GM18507 (cell line): ENCODE measurements around the gene UMODL1.

Experiments
- DNase-seq: peaks from one replicate; pipeline ENCODE4 v3.0.0; 2011; ENCODE audit warnings: low read depth; ENCODE audit not compliant: insufficient read length; ENCODE audit errors: extremely low spot score
- FAIRE-seq: peaks from 2 replicates; lab custom pipeline; 2011; peaks lifted over from hg19 to GRCh38; lab: Jason Lieb, UNC

UMODL1 gene

DNA sequence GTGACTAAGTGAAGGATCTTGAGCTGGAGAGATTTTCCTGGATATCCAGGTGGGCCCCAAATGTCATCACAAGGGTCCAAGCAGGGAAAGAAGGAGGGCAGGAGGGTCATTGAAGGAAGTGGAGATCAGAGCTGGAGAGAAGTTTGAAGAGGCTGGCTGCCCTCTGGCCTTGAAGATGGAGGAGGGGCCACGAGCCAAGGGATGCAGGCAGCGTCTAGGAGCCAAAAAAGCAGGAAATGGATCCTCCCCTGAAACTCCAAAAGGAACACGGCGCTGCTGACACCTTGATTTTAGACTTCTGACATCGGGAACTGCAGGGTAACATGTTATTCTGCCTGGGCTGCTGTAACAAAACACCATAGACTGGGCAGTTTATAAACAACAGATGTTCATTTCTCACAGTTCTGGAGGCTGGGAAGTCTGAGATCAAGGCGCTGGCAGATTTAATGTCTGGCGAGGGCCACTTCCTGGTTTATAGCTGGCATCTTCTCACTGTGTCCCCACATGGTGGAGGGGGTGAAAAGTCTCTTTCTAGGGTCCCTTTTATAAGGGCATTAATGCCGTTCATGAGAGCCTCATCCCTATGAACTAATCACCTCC, 32.2 kb upstream of the UMODL1 start:
- FAIRE-seq = no peak

DNA sequence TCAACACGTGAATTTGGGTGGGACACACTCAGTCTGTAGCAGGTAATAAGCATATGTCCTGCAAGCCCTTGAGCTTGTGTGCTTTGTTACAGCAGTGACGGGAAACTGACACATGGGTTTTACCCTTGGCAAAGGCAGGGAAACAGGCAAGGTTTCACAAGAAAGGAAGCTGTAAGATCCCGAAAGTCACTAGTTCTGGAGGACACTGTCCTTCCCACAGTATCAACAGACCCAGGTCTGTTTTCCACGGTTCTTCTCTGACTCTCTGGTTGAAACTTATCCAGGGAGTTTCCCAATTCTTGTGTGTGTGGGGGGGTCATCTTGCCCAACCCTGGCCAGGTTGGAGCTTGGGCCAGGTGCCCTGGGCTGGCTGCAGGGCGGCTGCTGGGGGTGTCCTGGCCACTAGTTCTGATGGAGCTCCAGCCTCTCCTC, 31.6 kb upstream of the UMODL1 start:
- FAIRE-seq = no peak
- no peak for DNase-seq

More for the DNA sequence above, 32.2 kb upstream of the UMODL1 start:
- DNase-seq = no peak

DNA sequence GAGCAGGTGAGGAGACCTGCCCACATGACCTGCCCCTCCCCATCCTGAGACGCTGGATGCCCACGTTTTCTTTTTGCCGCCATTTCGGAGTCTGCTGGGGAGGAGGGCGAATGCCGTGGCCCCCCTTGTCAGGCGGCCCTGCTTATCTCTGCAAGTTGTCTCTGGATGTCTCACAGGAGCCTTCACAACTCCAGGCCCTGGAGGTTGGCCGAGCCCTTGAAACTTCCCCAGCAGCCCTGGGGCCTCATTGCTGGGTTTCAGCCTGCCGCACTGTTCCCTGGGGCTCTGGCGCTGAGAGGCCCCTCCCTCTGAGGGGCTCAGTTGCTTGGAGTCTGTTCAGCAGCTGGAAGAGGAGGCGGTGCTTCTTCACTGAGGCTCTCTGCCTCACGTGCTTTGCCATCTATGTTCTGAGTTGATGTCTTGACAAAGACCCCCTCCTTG, 31.2 kb upstream of the UMODL1 start:
- DNase-seq (no peak), FAIRE-seq (no peak)

DNA sequence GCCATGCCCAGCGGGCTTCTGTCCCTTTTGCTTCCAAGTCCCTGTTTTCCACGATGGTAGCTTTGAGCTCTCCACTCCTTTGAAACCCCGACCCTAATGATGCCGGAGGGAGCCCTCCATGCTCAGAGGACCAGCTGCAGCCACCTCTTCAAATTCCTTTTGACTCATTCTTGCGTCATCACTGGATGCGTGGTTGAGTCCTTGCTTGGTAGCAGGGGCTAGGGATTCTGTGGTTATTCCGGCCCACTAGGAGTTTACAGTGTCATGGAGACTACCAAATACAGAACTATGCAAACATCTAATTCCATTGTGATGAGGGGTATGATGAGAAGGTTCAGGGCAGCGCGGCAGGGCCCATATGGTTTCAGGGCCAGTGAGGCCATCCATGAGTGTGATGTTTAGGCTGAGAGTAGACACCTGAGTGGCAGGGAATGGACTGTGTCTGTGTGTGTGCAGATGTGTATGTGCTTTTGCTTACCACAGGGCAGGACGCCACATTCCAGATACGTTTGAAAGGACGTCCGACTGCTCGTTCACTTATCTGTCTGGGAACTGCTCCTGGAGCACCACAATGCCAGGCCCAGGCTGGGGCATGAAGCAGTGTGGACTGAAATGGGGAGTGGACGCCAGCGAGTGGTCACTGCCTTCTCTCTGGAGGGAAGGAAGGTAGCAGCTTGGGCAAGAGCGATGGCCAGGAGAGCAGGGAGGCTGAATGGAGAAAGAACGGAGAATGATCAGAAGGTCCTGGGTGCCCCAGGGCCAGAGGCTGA, 30.5 kb upstream of the UMODL1 start:
- FAIRE-seq (no peak), DNase-seq (no peak)

DNA sequence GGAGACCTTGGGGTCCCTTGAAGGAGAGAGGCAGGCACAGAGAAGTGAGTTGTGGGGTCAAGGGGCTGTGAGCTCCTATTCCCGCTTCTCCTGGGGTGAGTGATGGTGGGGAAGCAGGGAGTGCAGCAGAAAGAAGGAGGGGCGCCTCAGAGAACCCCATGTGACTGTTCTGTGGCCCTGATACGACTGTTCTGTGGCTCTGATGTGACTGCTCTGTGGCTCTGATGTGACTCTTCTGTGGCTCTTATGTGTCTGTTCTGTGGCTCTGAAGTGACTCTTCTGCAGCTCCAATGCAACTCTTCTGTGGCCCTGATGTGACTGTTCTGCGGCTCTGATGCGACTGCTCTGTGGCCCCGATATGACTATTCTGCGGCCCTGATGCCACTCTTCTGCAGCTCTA, 29.9 kb upstream of the UMODL1 start:
- no peak for FAIRE-seq
- DNase-seq = no peak

DNA sequence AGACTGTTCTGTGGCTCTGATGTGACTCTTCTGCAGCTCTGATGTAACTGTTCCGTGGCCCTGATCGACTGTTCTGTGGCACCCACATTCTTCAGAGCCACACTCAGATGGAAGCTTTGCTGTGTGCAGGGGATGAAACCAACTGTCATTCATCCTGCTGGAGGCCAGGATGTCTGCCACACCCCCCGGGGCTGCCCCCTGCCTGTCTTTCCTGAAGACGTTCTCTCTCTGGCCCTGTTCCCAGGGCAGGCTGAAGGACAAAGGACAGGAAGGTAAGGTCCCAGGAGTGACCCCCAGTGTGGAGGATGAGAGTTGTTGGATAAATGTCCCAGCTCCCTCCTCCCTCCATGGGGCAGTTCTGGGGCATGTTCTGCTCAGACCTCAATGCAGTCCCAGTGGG, 29.4 kb upstream of the UMODL1 start:
- FAIRE-seq = no peak
- no peak for DNase-seq

DNA sequence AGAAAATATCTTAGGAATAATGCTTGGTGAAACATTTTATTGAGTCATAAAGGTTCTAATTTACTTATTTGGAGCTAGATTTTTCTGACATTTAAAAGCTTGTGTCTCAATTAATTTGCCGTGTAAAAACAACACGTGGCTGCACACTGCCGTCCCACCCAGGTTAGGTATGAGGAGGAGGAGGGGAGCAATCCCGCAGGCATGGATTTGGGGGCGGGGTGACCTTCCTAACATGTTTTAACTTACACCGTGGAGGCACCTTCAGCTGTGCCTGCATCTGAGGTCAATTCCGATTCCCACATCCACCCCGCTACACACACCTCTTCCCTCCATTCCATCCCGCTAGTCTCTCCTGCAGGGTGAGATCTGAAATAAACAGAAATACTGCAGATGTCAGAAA, 28.5 kb upstream of the UMODL1 start:
- DNase-seq = no peak
- FAIRE-seq = no peak

DNA sequence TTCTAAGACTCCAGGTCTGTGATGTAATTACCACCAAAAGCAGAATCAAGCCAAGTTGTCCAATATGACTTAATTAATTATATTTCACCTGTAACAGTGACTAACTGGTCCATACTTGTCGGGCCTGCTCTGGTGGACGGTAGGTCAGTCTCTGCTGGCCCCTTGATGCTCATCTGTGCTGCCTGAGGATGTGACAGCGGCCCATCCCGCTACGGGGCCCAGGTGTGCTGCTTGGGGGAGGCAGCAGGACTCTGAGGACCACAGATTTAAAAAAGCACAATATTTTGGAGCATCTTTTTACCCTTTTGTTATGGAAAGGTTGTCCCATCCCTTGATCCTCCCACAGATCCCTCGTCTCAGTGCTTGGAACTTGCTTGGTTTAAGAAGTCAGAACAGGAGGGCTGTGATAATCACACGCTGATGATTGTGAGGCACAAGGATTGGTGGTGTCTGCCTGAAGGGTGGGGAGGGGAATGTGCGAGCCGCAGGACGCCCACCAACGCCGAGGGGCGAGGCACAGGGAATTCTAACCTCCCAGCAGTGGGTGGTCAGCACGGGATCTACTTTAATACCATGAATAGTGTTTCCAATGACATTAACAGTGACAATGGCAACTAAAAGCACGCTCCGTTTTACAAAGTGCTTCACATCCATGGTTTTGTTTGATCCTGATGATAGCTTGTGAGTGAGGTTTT, 27.8 kb upstream of the UMODL1 start:
- DNase-seq (no peak), FAIRE-seq (no peak)

DNA sequence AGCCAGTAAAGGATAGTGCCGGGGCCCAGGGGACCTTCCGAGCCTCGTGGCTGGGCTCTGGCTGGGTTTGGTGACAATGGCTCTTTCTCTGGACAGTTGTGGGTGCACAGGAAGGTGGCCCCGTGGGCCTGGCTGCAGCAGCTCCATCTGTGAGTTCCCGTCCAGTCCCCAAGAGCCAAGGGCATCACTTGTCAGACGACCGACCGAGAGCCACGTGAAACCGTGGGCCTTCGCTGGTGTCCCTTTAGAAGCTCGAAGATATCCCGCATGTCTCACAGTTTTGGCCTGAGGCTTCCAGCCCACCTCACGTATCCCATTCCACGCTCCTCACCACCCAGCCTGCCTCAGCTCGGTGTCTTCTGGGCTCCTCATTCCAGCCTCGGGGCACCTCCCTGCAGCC, 27.2 kb upstream of the UMODL1 start:
- no peak for FAIRE-seq

DNA sequence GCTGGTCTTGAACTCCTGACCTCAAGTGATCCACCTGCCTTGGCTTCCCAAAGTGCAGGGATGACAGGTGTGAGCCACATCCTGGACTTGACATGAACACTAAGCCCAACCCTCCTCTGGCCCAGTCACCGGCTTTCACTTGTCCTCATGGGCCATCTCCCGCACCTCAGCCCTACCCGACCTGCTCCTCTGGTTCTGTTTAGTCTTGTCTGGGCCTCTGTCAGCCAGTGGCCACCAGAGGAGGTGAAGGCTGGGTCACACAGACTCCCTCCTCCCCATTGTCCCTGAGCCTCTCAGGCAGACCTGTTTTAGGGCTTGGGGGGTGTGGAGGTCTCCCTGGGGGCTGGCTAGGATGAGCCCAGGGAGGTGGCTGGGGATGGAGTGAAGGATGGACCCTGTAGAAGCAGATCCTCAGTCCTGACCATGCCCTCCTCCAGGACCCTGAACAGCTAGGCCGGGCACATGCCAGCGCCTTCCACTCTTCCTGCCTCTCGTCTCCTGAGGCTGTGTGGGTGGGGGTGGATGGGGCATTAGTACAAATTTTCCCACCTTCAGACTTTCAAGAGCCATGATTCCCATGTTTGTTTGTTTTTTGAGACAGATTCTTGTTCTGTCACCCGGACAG, 26.1 kb upstream of the UMODL1 start:
- DNase-seq = no peak

More for the DNA sequence above, 27.2 kb upstream of the UMODL1 start:
- DNase-seq = no peak

DNA sequence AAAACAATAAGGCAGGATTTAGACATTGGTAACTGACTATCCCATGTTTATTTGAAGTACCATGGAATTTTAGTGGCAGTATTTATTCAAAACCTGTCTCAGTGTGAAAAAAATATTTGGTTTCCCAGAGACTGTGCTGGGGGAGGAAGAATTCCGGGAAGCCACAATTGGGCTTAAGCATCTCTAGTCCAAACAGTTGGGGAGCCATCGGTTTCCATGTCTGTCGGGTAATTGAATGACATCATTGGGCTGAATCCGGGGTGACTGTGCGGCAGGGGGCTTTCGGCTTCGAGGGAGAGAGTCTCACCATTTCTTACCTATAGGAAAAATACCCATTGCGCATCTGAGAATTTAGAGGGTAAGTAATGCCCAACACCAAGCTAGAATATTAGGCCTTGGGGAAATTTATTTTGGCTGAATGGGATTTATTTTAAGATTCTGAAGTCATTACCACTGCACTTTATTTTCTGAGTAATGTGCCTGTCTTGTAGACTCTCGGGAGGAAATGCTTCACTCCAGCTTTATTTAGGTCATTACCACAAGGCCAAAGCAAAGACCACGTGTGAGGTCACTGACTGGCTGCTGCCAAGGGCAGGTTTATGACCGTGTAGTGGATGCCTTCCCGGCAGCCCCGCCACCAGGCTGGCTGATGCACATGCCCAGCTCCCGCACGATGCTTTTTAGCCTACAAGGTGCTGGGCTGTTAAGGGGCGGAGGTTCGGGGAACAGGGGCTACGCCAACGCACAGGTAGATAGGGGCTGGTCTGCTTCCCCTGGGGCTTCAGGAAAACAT, 23.1 kb upstream of the UMODL1 start:
- no peak for FAIRE-seq
- no peak for DNase-seq

More for the DNA sequence above, 26.1 kb upstream of the UMODL1 start:
- no peak for FAIRE-seq

DNA sequence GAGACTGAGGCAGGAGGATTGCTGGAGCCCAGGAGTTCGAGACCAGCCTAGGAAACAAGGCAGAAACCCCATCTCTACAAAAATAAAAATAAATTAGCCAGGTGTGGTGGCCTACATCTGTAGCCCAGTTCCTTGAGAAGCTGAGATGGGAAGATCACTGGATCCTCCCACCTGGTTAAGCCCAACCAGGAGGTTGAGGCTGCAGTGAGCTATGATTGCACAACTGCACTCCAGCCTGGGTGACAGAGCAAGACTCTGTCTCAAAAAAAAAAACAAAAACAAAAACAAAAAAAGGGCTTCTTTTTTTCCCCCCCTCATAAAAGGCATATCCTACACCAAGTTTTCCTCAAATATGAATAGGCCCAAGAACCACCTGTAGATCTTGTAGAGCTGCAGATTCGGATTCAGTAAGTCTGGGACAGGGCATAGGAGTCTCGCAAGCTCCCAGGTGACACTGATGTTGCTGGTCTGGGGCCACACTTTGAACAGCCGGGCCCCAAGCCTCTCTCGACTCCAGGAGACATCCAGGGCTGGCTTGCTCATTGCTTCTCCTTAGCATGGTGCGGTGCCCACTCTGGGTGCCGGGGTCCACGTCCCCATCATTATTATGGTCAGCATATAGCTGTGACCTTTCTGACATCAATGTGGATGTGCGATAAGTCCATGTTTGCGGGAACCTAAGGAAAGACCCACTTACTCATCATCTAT, 22.1 kb upstream of the UMODL1 start:
- no peak for FAIRE-seq

DNA sequence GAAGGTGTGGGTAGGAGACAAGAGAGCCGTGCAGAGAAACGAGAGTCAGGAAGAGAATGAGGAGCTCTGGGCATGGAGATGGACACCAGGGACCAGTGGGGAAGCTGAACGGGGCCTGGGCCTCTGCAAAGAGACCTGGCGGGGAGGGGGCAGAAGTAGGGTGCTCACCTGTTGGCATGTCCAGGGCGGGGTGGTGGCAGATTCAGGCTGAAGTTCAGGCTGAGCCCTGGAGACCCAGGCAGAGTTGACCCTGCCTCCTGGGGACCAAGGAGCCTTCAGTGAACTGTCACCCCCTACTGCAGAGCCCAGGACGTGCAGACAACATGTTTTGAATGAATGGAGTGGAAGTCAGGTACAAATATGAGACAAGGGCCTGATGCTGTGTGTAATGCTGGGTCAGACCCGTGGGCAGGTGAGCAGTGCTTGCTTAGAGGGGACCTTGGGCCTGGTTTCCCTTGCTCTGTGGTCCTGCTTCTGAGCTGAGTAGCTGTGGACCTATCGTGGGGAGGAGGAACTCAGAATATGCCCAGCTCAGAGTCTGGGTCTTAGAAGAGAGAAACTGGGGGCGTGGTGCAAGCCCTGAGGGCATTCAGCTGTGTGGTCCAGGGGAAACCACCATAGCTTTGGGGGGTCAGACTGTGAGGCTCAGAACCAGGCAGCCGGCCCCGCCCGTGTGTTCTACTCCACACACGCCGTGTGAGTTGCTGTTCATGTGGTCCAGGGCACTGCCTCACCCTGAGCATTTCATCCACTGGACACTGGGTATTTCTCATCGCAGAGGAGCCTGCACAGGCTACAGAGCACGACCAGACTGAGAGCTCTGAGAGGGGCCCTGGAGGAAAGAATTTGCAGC, 21.3 kb upstream of the UMODL1 start:
- no peak for FAIRE-seq
- no peak for DNase-seq

More for the DNA sequence above, 22.1 kb upstream of the UMODL1 start:
- DNase-seq = no peak

DNA sequence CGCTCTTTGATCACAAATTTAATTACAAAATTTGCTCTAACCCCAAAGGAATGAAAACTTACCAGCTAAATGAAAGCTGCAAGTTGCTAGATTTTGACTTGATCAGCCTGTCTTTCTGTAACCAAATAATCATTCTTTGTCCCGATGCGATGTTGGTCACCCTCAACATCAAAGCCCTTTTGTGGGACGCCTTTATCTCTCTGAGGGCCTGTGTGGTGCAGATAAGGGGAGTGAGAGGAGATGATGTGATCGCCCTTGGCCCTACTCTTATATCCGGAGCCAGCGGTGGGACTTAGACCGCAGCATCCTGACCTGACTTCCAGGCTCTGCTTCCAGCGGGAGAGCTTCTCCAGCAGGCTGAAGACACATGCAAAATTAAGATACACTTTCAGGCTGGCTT, 19.3 kb upstream of the UMODL1 start:
- FAIRE-seq = no peak

DNA sequence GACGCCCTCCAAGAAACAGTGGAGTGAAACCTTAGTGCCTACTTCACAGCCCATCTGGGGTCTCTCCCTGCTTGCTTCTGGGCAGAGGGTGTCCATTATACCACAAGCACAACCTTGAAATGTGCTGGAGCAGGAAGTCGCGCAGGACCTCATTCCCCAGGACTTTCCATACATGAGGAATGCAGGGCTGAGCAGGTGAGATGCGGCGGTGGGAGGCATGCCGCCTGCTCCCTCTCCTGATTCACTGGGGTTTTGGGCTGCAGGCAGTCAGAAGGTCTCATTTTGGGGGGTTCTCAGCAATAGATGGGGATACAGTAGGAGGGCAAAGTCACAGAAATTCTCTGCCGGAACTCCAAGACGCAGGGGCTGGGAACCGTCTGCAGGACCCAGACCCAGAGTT, 15.7 kb upstream of the UMODL1 start:
- no peak for FAIRE-seq
- DNase-seq = no peak

More for the DNA sequence above, 19.3 kb upstream of the UMODL1 start:
- no peak for DNase-seq

DNA sequence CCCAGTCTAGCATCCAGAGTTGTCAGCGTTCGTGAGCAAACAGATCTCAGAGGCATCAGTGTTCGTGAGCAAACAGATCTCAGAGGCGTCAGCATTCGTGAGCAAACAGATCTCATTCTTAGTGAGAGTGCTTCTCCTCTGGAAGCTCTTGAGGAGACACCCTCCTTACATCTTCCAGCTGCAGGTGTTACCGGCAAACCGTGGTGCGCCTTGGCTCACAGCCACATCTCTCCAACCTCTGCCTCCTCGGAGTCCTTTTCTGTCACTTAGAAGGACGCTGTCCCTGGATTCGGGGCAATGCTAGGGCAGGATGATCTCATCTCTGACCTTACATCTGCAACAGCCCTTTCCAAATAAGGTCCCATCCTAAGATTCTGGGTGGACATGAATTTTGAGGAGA, 14.6 kb upstream of the UMODL1 start:
- DNase-seq = no peak
- FAIRE-seq = no peak

DNA sequence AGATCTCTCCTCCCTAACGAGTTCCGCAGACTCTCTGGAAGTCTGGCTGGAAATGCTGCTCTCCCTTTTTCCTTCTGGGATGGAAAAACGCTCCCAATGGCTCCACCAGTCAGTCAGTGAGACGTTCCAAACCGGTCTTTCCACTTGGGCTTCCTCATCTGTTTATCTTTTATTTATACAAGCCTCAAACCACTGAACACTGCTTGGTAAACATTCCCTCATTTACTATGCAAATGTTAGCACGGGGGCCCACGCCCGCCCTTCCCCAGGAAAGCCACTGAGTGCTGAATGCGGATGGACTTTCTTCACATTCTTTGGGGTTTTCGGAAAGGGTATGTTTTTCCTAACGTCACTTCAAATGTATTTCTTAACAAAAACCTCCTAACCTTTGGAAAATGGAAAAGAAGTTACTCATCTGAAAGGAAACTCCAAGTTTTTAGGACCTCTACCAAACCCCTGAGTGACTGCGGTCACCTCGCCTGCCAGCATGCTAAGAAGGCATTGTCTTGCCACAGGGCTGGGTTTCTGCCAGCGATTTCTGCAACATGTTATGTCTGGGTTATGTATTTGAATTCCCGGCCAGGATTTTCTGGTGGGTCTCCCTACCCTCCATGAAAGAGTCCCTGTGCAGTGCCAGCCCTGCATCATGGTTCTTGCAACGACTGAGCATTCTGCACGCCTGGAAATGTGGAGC, 14.0 kb upstream of the UMODL1 start:
- FAIRE-seq = no peak

More for the DNA sequence above, 14.0 kb upstream of the UMODL1 start:
- no peak for DNase-seq
